GM21360 (cell line): ENCODE measurements around the gene GNAT2.
"Not testable (repeated sequence)": the region's sequence is repeated elsewhere in the genome, so short reads cannot be mapped to it uniquely, and the experiment has no call there.

Source experiments
- ATAC-seq: cut with Tn5 transposase; IDR thresholded peaks from one replicate; pipeline ENCODE4 v1.9.1; 2021; ENCODE audit warnings: mild to moderate bottlenecking, moderate library complexity; ENCODE audit not compliant: unreplicated experiment

The GNAT2 gene

GRCh38 chr1:109619576-109620400 is at the start of gene GNAT2, which contains the start of gene AMPD2:
Gene GNAT2 (minus strand): TSS chr1:109619616. CDS start chr1:109612870, 6,746 bp downstream.
Gene AMPD2 (plus strand): TSS chr1:109619837. CDS start chr1:109621176, 1,339 bp downstream.
- ATAC-seq: peak; percentile 34

- no peak for ATAC-seq
These were observed 48.8 kb upstream of the GNAT2 start for GRCh38 chr1:109668123-109668775.

GRCh38 chr1:109667452-109668122 is 48.2 kb upstream of the GNAT2 start, which contains the start of gene GSTM2:
Gene GSTM2 (plus strand): TSS chr1:109668057. CDS start chr1:109668116, 59 bp downstream.
- peak; percentile 84 for ATAC-seq

DNA sequence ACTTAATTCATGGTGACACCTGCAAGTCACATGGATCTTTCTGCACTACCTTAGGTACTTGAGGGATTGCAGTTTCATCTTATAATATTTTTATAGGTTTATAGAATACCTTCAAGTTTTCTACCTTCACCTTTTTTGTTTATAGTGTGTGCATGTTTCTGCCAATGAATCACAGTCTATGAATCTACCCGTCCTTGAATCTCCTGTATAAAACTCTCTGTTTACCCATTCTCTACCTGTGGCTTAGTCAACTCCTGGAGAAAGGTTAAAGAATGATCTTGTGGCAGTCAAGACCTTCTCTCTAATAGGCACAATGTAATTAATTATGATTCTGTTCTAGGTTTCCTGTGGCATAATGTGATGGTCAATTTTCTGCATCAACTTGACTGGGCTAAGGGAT is 45.3 kb upstream of the GNAT2 start:
- no peak for ATAC-seq

DNA sequence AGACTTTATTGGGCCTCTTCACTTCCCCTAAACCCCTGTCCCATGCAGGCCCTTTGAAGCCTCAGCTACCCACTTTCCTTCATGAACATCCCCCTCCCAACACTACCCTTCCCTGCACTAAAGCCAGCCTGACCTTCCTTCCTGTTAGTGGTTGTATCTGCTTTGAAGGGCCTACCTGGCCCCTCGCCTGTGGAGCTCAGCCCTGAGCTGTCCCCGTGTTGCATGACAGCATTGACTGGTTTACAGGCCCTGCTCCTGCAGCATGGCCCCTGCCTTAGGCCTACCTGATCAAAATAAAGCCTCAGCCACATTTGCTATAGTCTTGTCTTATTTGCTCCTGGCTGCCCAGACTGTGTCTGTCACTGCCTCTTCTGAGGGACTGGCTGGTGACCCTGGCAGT is 42.0 kb upstream of the GNAT2 start:
- ATAC-seq: no peak

- not testable (repeated sequence) for ATAC-seq
These were observed 41.2 kb upstream of the GNAT2 start for GRCh38 chr1:109660691-109661026.

DNA sequence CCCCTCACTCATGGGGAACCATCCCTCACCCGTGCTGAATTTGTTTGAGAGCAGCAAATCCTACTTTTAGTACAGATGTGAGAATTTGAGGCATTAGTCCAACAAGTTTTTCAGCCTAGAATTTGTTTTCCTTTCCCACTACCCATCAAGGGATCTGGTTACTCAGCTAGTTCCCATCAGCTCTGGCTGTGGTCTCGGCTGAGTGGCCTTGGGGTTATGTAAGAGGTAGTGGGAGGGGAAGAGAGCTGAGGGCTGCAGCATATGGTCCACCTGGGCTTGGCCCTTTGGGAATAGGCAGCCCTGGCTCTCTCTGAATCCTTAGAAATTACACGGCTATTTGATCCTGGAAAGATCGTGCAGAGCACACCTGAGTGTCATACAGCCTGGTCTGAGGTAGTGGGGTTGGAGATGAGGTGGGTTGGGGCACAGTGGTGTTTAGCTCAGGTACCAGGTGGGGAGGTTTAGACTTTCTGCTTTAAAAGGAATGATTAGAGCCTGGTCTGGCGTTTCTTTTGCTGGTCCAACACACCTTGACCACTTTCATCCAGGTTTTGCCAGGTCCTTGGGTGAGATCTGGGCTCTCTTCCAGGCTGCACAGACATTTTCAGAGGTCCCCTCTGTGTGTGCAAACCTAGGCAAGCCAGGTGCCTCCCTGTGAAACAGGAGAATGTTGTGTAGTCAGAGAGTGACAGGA is 40.7 kb upstream of the GNAT2 start:
- no peak for ATAC-seq

- ATAC-seq: no peak
These were observed 39.7 kb upstream of the GNAT2 start for GRCh38 chr1:109659145-109659544.

- ATAC-seq: no peak
These were observed 39.2 kb upstream of the GNAT2 start for GRCh38 chr1:109658533-109659042.

DNA sequence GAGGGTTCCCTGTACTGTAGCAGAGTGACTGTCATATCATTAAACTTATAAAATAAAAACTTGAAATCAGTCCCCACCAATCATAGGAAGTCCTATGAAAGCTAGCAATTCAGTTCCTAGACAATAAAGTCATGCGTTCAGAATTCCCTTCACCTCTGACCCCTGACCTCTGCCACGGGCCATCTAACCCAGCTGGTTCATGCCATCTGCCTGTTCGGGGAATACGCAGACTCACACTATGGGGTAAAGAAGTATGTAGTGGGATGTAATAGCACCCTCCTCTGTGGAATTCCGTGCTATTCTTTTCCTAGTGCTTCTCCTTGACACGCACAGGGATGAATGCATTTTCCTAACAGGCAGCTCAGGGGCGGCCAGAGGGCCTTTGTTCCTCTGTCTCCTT is 38.6 kb upstream of the GNAT2 start:
- no peak for ATAC-seq

DNA sequence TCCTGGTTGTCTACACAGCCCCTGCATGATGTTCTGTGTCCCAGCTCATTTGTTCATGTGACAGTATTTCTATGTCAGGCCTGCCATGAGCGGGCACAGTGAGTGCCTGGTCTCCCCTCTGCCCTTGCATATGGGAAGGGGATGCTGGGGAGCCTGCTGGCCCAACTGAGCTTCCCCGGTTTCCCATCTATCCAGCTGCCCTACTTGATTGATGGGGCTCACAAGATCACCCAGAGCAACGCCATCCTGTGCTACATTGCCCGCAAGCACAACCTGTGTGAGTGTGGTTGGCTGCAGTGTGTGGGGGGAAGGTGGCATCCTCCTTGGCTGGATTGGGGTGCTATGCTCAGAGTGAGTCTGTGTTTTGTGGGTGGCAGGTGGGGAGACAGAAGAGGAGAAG is 38.0 kb upstream of the GNAT2 start:
- no peak for ATAC-seq

- ATAC-seq: peak; percentile 83
These were observed 36.5 kb upstream of the GNAT2 start, which contains the start of gene GSTM4 for GRCh38 chr1:109655615-109656519. Gene GSTM4 (plus strand): TSS chr1:109656099. CDS start chr1:109656390, 291 bp downstream.

DNA sequence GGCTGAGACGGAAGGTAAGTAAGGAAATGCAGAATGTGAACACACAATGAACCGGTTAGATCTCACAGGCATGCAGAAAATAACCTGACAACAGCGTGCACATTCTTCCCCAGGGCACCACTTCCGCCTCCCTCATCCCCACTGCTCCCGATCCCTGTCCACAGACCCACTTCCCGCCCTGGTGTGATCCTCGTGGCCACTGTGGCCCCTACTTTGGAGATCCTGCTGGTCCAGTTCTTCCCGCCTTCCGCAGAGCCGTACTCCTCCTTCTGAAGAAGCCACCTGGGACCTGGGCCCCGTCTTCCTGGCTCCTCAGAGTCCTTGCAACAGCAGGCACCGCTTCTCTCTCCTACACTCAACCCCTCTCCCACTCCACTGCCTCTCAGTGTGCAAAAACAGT is 35.1 kb upstream of the GNAT2 start:
- ATAC-seq: no peak

DNA sequence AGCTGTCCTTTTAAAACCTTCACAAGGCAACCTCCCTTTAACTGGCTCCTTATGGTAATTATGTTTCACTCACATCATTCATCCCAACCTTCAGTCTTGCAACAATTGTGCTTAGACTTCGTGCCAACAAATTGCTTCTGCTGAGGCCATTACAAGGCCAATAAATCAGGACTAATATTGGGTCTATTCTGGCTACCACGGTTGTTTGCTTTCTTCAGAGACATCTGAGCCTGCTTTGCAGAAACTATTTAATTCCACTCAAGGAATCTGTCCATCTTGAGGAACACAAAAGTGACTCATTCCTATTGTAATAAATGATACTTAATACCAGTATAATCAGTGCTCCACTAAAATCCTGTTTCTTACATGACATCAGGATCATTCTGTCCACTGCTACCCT is 33.9 kb upstream of the GNAT2 start:
- no peak for ATAC-seq

DNA sequence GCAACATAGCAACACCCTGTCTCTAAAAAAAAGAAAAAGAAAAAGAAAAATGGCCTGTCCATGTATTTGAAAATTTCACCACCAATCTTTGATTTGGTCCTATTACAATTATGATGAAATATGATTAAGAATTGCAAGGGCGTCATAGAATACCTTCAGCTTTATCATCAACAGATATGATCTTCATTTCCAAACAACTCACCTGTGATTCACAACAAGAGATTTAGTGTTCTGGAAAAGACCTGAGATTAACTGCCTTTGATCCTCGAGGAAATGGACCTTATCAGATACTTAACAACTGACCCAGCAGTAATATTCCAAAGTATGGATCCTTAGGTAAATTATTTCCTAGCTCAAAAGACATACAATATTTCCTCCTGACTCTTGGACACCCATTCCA is 33.0 kb upstream of the GNAT2 start:
- ATAC-seq: no peak

DNA sequence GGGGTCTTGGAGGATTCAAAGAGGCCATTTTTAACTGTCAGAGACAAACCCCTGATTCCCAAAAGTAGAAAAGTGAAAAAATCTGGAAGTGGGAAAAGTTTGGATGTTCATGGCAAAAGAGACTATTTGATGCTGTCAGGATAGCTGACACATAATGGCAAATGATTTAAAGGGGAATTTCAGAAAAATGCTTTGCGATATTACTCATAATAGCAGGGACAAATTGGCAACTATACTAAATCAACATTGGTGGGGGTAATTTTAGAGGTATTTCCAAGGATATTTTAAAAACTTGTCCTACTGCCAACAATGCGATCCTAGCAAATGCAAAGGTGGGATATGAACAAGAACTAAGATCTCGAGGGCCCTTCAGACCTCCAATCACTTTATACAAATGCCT is 31.2 kb upstream of the GNAT2 start:
- no peak for ATAC-seq

DNA sequence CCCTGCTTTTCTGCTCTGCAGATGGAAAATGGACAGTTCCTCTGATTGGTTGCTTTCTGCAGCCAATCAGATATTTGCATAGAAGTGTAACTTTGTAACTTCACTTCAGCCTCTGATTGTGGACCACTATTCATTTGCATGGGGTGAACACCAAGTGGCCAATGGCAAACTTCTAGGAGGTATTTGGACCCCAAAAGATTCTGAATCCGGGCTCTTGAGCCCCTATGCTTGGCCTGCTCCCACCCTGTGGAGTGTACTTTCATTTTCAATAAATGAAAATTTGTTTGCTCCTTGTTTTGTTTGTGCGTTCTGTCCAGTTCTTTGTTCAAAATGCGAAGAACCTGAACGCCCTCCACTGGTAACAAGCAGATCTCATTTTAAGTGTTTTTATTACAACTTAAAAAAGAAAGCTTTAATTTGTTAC is 30.1 kb upstream of the GNAT2 start:
- ATAC-seq: no peak

DNA sequence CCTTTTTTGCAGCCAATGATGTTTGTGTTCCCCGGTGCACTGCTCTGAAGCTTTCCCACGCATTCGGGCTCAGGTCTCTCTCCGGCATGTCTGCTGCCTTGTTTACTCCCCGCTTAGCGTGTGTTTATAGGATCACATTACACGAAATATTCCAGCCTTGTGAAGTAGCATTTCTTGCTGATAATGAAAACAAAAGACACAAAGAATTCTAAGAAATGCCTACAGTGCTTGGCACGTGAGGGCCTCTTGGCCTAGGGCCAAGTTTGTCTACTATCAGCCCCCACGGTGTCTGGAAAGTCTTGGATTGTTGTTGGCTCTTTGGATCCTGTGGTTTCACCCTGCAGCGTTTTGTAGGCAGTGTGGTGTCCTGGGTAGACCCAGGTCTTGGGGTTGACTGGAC is 25.3 kb upstream of the GNAT2 start:
- no peak for ATAC-seq

- peak; percentile 75 for ATAC-seq
These were observed 24.2 kb upstream of the GNAT2 start for GRCh38 chr1:109643385-109644230.
